Endothelial cell of umbilical vein (primary cell): Measurements from ENCODE around the gene NCAPG2. TPM values are rescaled to one million over a fixed set of nuclear protein-coding genes. Genes with fewer than 3 reads are reported as not detected.

ENCODE experiments used
- BruUV-seq: library from RNA; stranded (reverse); fragments of 400-500 nt; replicated peaks from 2 replicates; lab custom pipeline; 2021; lab: Mats Ljungman, UMichigan
- CTCF ChIA-PET: fragments of 300-600, 350-600 bp; sonication (Branson Sonifier 250); formaldehyde crosslinking; loops from one replicate; lab custom pipeline; 2021; ENCODE audit warnings: antibody characterized with exemption, inconsistent platforms; lab: Charles Lee
- POLR2A ChIA-PET: fragments of 300-600, 350-600 bp; sonication (Branson Sonifier 250); formaldehyde crosslinking; loops from one replicate; lab custom pipeline; 2021; ENCODE audit warnings: antibody characterized with exemption, inconsistent platforms; lab: Charles Lee
- DNase-seq: peaks from one replicate; pipeline ENCODE4 v3.0.0-alpha.2; 2011; ENCODE audit warnings: low read depth, low spot score
- FAIRE-seq: peaks from 2 replicates; lab custom pipeline; 2011; peaks lifted over from hg19 to GRCh38; lab: Jason Lieb, UNC
- H2AFZ ChIP-seq: 2 replicates; pipeline ENCODE4 v1.6.0; 2012; ENCODE audit warnings: low read depth, low read length, control low read depth, inconsistent platforms
- H3K27ac ChIP-seq: 2 replicates; pipeline ENCODE4 v1.5.1; 2011; ENCODE audit warnings: low read depth, mild to moderate bottlenecking, control low read depth, low read length, moderate library complexity; ENCODE audit not compliant: insufficient read depth
- H3K27me3 ChIP-seq, 2 experiments: 2 replicates each; pipeline versions ENCODE4 v1.6.0 to v1.6.1; 2011; ENCODE audit warnings: low read length in 2 of 2, mixed read lengths in 1 of 2; ENCODE audit not compliant: control insufficient read depth in 2 of 2, insufficient read depth in 2 of 2
- H3K36me3 ChIP-seq, 2 experiments: 2 replicates in 1 of 2; 3 replicates in 1 of 2; pipeline ENCODE4 v1.5.1; 2011; ENCODE audit warnings: low read length in 2 of 2, mild to moderate bottlenecking in 1 of 2, moderate library complexity in 1 of 2; ENCODE audit not compliant: control insufficient read depth in 2 of 2, insufficient read depth in 2 of 2; ENCODE audit errors: extremely low read depth in 1 of 2
- H3K4me1 ChIP-seq: 3 replicates; pipeline ENCODE4 v1.5.1; 2011; ENCODE audit warnings: mild to moderate bottlenecking, low read length; ENCODE audit not compliant: control insufficient read depth, insufficient read depth; ENCODE audit errors: extremely low read depth
- H3K4me2 ChIP-seq: 2 replicates; pipeline ENCODE4 v1.6.1; 2011; ENCODE audit warnings: low read length, control low read depth, mixed read lengths; ENCODE audit not compliant: insufficient read depth
- H3K4me3 ChIP-seq, 3 experiments: fragments of 200-600 bp in 1 of 3; sonication (generic), shearing (Covaris generic) in 1 of 3; replicated peaks in 1 of 3; 2 replicates each; pipeline ENCODE4 v1.5.1; 2011 to 2016; ENCODE audit warnings: control low read depth in 3 of 3, low read length in 3 of 3, mild to moderate bottlenecking in 2 of 3, inconsistent platforms in 1 of 3, low read depth in 1 of 3, moderate library complexity in 1 of 3; ENCODE audit not compliant: insufficient read depth in 1 of 3
- H3K79me2 ChIP-seq: 2 replicates; pipeline ENCODE4 v1.6.0; 2012; ENCODE audit warnings: low read length, inconsistent platforms; ENCODE audit not compliant: control insufficient read depth, insufficient read depth
- H3K9ac ChIP-seq: replicated peaks from 2 replicates; pipeline ENCODE3; 2011; ENCODE audit warnings: low read length, control low read depth; ENCODE audit not compliant: insufficient read depth; ENCODE audit errors: extremely low read depth
- H3K9me1 ChIP-seq: replicated peaks from 3 replicates; pipeline ENCODE4 v1.6.0; 2011; ENCODE audit warnings: mild to moderate bottlenecking, low read length; ENCODE audit not compliant: control insufficient read depth, insufficient read depth; ENCODE audit errors: extremely low read depth
- H3K9me3 ChIP-seq: replicated peaks from 2 replicates; pipeline ENCODE4 v1.5.1; 2012; ENCODE audit warnings: low read length, inconsistent platforms; ENCODE audit not compliant: control insufficient read depth, insufficient read depth
- H4K20me1 ChIP-seq: replicated peaks from 2 replicates; pipeline ENCODE3; 2011; ENCODE audit warnings: mild to moderate bottlenecking, low read length; ENCODE audit not compliant: control insufficient read depth, insufficient read depth; ENCODE audit errors: extremely low read depth
- CTCF ChIP-seq, 2 donors: IDR thresholded peaks; 1 replicate in 1 of 2; 2 replicates in 1 of 2; pipeline ENCODE4 v1.5.1; 2011; ENCODE audit warnings: low read length in 2 of 2, mild to moderate bottlenecking in 2 of 2, moderate library complexity in 2 of 2, control low read depth in 1 of 2, inconsistent platforms in 1 of 2, low read depth in 1 of 2; ENCODE audit not compliant: insufficient read depth in 1 of 2; ENCODE audit errors: extremely low read depth in 1 of 2
- EZH2 ChIP-seq: IDR thresholded peaks from 2 replicates; pipeline ENCODE4 v1.6.1; 2012; ENCODE audit warnings: borderline replicate concordance, low read depth, mild to moderate bottlenecking, moderate library complexity, low read length, inconsistent platforms; ENCODE audit not compliant: severe bottlenecking
- FOS ChIP-seq: IDR thresholded peaks from 2 replicates; pipeline ENCODE4 v1.6.1; 2011; ENCODE audit warnings: mild to moderate bottlenecking, low read length, moderate library complexity, borderline replicate concordance; ENCODE audit not compliant: insufficient read depth
- GATA2 ChIP-seq: IDR thresholded peaks from 2 replicates; pipeline ENCODE4 v1.7.0; 2011; ENCODE audit warnings: low read depth, mild to moderate bottlenecking, moderate library complexity, mixed read lengths, low read length; ENCODE audit not compliant: insufficient read length, insufficient read depth
- JUN ChIP-seq: IDR thresholded peaks from 2 replicates; pipeline ENCODE4 v1.6.1; 2011; ENCODE audit warnings: borderline replicate concordance, low read depth; ENCODE audit not compliant: insufficient read length, insufficient read depth
- MAX ChIP-seq: IDR thresholded peaks from 2 replicates; pipeline ENCODE4 v1.6.1; 2011; ENCODE audit not compliant: insufficient read depth, insufficient read length
- MYC ChIP-seq: IDR thresholded peaks from one replicate; pipeline ENCODE4 v1.6.1; 2011; ENCODE audit warnings: mild to moderate bottlenecking, low read depth, low read length
- POLR2A ChIP-seq: IDR thresholded peaks from 2 replicates; pipeline ENCODE4 v1.6.1; 2012; ENCODE audit warnings: low read depth, mild to moderate bottlenecking, control low read depth, low read length
- POLR2AphosphoS5 ChIP-seq: IDR thresholded peaks from 2 replicates; pipeline ENCODE4 v1.6.1; 2012; ENCODE audit warnings: low read depth, mild to moderate bottlenecking, control low read depth, low read length, moderate library complexity; ENCODE audit not compliant: insufficient read depth
- dilution Hi-C: fragments of 300-500 bp; cut with MboI; formaldehyde crosslinking; loops from one replicate; pipeline ENCODE4 v1.15.0; 2019; ENCODE audit warnings: low sequenced_read_pairs; ENCODE audit not compliant: extremely low pct_ligation_motif_present
- intact Hi-C: fragments of 100-400 bp; cut with micrococcal nuclease; formaldehyde crosslinking; loops from one replicate; pipeline ENCODE4 v1.10.0; 2022
- polyA plus RNA-seq, 4 experiments: library from polyadenylated mRNA; depleted of rRNA in 3 of 4; stranded (reverse) in 3 of 4; unstranded in 1 of 4; fragments of >200 nt; gene quantifications; 2 replicates each; pipeline versions ENCODE4 v1.2.1 to v1.2.3, GENCODE V29; 2011 to 2012; ENCODE audit warnings: missing spikeins in 1 of 4
- total RNA-seq: library from RNA; stranded (reverse); gene quantifications from 2 replicates; pipeline ENCODE4 v1.2.3, GENCODE V29; 2021

NCAPG2 gene
- total and polyA plus RNA-seq, 2 donors (not counting 3 experiments of a cell fraction or from before 2014, with no cell fraction given): 19.2 to 62.3 TPM

GRCh38 chr7:158585721-158586498 is 118.7 kb downstream of the NCAPG2 start:
- no peak for DNase-seq
- Histone ChIP-seq H2AFZ (no peak overlapping the region), H3K4me3 (no peak overlapping the region), H3K4me1 (no peaks in the 10 kb centered on the region), H3K27ac (no peak overlapping the region), H3K9me3 (no peaks in the 10 kb centered on the region), H3K9me1 (no peaks in the 10 kb centered on the region), H3K4me2 (no peak overlapping the region), H4K20me1 (no peaks in the 10 kb centered on the region), H3K79me2 (no peaks in the 10 kb centered on the region), H3K9ac (no peak overlapping the region), H3K27me3 (peaks cover 10 to 22% of the 10 kb centered on the region in 2 experiments), H3K36me3 (no peaks in the 10 kb centered on the region)
- FAIRE-seq: no peak
- CTCF ChIA-PET: no interaction called here
- POLR2A ChIA-PET: no interaction called here
- dilution Hi-C loops (no loop called here), intact Hi-C loops (no loop called here)
- no TSS peak for BruUV-seq
- TF ChIP-seq POLR2A: no peak
- TF ChIP-seq MYC: no peak
- no peak for TF ChIP-seq CTCF (IDR thresholded peaks at IDR 0.05; ENCODE audit: extremely low read depth in 1 of 2, insufficient read depth in 1 of 2, low read depth in 1 of 2, low read length in 2 of 2)
- no peak for TF ChIP-seq MAX
- TF ChIP-seq JUN: no peak
- no peak for TF ChIP-seq GATA2
- no peak for TF ChIP-seq POLR2AphosphoS5
- no peak for TF ChIP-seq FOS
- no peak for TF ChIP-seq EZH2
